ENCODE measurements around the gene RRM2.

Gene RRM2

DNA sequence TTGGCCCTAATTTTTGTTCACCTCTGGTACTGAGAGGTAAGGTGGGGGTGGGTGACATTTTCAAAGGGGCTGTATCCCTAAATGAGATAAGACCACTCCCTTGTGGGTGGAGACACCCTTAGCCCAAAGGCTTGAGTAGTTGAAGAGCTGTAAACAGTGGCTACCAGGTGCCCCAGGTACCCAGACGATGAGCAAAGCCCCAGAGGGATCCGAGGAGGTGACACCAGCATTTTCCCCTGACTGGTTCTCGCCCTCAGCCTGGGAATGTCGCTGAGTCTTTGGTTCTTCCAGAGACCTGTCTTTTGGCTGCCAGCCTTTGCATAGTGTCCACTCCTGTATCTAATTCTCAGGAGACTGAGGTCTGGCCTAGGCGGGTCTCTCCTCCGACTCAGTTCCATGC is 36.5 kb downstream of the RRM2 start:
- no peak for DNase-seq

GRCh38 chr2:10159581-10160131 is 37.1 kb downstream of the RRM2 start:
- DNase-seq, result no peak

DNA sequence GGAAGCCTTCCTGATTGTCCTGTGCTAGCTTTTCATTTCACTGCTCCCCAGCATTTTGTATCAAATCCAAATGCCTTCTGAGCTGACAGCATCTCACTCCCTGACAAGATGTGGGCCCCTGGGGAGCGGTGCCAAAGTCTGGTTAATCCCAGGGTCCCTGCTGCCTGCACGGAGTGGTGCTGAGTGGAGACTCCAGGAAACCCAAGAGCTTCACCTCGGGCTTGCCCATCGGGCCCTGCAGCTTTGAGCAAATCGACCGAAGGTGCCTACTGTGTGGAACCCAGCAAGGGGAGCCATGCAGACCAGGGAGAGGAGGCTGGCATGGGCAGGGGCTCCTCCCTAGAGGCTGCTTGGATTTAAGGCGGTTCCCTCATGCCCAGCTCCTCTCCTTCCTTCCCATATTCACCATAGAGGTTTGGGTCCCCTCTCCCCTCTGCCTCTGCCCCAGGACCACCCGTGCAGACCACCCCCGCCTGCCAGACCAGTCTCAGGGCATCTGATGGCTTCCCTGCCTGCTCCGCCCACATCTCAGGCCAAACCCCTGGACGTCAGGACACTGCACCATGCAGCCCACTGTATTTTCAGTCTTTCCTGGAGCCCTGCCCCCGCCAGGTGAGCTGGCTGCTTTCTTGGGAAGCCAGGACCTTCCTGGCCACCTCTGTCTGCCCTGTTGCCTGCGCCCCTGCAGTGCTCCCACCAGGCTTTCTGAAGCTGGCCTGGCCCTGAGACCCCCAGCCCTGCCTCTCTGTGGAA is 37.8 kb downstream of the RRM2 start:
- no peak for DNase-seq

DNA sequence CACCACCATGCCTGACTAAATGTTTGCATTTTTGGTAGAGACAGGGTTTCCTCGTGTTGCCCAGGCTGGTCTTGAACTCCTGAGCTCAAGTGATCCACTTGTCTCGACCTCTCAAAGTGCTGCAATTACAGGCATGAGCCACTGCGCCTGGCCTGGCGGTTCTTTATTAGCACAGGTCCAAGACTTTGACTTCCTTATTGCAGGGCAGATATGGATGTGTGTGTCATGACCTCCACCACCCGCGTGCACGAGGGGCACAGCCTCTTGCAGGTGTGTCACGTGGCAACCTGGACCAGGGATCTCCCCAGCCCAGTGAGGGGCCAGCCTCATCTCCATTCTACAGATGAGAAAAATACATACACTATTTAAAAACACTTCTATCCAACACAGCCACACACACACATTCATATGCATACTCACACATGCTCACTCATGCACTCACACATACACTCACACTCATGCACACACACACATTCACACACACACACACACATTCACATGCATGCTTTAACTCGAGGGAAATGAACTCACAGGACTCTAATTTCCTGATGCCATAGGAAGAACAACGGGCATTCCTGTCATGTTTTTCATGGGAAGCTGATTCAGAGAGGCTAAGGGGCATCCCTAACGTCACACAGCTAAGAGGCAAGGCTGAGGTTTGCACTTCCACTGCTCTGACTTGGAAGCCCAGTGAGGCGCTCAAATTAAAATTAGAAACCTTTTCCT is 38.8 kb downstream of the RRM2 start:
- no peak for DNase-seq

DNA sequence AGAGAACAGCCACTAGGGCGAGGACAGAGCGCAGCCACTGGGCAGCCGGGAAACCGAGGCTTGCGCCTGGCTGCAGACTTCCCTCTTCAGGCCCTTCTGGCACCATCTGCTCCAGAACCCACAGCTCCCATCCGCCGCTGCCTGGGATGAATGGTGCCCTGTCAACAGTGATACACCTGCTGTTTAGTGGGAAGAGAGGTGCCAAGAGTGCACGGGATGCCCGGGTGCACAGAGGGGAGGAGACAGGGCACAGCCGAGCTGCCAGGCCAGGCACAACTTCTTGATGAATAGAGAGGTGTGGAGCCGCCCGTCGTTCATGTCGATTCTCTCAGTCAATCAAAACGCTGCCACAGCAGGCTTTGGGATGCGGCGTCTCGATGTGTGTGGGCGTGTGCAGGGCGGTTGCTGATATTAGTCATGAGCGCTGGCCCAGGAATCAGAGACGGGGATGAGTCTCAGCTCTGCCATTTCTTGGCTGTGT is 39.5 kb downstream of the RRM2 start:
- peak; percentile 46 for DNase-seq

GRCh38 chr2:10162586-10163497 is 40.3 kb downstream of the RRM2 start:
- peak; percentile 86 for DNase-seq

DNA sequence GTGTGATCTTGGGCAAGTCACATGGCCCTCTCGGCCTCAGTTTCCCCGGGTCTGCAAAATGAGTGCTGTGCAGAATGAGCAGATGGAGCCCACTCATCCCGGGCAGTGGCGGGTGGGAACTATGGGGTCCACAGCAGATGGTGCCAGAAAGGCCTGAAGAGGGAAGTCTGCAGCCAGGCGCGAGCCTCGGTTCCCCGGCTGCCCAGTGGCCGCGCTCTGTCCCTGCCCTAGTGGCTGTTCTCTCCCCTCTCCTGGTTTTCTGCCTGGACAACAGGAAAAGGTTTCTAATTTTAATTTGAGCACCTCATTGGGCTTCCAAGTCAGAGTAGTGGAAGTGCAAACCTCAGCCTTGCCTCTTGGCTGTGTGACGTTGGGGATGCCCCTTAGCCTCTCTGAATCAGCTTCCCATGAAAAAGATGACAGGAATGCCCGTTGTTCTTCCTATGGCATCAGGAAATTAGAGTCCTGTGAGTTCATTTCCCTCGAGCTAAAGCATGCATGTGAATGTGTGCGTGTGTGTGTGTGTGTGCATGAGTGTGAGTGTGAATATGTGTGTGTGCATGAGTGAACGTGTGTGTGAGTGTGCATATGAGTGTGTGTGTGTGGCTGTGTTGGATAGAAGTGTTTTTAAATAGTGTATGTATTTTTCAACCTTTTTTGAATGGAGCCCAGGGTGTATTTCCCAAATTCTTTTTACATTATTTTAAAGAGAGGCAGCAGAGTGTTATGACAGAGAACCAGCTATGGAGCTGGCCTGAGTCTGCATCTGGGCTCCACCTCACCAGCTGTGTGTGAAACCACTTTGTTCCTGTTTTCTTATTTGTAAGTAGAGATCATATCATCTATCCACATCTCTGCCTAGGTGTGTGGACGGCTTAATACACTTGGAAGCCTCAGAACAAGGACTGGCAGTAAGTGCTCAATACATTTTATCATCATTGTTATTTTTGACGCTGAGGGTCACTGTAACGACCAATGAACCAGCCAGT is 41.3 kb downstream of the RRM2 start:
- no peak for DNase-seq

DNA sequence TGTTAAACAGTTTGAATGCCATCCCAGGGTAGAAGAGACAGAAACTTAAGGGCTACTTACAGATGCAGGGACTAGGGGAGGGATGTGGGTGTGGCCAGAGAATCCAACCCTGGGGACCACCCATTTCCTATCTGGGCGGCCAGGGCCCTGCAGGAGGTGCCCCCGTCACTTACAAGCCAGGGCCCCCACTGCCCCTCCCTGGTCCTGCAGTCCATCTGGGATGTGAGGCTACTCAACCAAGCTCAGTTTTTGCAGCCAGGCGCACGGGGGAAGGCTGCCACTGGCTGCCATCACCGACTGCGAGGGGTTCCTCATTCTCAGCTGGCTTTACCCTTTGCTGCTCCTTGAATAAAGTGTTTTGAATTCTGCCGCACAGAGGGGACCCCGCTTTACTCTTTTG is 42.1 kb downstream of the RRM2 start:
- DNase-seq, result no peak

- DNase-seq, result no peak
These were observed 42.7 kb downstream of the RRM2 start for GRCh38 chr2:10165282-10165681.

- no peak for DNase-seq
These were observed 43.5 kb downstream of the RRM2 start for GRCh38 chr2:10165861-10166675.

- DNase-seq, result no peak
These were observed 44.2 kb downstream of the RRM2 start for GRCh38 chr2:10166676-10167292.

GRCh38 chr2:10167316-10167715 is 44.8 kb downstream of the RRM2 start:
- no peak for DNase-seq

DNA sequence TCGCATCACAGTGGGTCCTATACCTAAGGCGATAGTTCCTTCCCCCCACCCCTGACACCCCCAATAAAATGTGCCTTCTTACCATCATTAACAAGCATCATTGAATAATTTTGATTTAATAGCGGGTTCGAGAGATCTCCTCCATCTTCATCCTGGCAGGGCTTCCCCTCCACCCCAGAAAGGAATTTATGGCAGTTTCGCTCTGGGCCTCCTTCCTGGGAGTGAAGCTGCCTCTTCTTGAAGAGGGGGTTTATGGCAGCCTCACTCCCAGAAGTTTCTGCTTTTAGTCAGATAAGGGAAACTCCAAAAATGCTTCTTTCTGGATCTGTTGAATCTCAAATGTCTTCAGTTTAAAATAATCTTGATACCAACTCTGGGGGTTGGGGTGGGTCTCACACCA is 45.7 kb downstream of the RRM2 start:
- DNase-seq, result no peak

DNA sequence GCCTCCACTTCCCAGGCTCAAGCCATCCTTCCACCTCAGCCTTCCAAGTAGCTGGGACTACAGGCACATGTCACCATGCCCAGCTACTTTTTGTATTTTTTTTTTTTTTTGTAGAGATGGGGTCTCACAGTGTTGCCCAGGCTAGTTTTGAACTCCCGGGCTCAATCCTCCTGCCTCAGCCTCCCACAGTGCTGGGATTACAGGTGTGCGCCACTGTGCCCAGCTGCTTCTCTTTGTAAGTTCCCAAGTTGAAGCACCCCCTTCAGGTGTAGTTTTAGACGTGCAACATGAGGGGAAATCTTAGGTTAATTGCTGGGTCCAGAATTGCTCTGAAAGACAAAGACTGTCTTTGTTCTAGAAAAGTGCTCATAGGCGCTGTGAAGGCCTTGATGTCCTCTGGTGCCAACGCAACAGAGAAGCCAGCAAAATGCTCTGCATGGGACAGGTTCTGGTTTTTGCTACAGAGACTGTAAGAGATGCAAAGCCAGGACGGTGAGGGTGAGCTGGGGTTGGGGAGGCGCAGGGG is 46.6 kb downstream of the RRM2 start:
- peak; percentile 31 for DNase-seq

DNA sequence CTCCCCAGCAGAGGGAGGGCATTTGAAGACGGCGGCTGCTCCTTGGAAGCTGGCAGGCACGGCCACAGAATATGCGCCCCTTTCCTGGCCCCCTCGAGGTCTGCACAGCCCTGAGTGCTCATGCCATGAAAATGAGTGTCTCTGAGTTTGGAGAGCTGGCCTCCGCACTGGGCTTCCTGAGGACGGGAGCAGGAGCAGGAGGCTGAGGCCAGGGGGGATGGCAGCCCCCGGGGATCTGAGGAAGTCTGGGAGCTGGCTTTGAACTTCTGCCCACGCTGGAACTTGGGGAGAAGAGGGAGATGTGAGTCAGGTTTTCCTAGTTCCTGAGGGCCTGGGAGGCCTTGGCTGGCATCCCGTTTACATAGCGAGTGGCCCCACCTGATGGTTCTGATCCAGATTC is 47.0 kb downstream of the RRM2 start:
- DNase-seq, result no peak

GRCh38 chr2:10170256-10170655 is 47.7 kb downstream of the RRM2 start:
- DNase-seq, result no peak

DNA sequence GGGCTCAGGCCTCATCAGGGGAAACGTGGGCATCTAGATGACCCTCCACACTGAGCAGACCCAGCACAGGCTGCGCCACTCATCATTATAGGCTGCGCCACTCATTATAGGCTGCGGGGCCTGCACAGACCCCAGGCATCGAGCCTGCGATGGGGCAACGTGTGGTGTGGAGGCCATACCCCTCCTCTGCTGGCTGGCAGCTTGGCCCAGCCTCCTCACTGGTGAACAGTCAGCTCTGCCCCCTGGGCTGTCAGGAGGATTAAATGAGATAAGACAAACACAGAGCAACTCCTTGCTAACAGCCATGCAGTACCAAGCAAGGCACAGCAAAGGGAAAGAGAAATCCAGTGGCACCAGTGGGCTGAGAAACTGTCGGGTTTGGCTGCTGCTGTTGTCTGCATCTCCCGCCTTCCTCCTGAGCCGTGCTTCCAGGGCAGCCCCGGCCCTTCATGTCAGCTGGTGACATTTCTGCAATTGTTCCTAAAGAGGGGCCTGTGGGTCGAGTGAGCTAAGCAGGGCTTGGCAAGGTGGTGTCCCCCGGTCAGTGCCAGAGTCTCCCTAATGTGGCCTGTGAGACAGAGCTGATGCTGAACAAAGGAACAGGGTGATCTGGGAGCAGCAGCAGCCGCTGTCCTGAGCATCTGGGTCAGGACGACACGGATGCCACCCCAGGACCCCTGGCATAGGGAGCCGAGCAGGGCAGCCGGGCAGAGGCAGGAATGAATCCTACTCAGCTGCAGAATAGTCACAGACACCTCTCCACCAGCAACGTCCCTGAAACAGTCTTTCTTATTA is 48.7 kb downstream of the RRM2 start:
- DNase-seq, result no peak

DNA sequence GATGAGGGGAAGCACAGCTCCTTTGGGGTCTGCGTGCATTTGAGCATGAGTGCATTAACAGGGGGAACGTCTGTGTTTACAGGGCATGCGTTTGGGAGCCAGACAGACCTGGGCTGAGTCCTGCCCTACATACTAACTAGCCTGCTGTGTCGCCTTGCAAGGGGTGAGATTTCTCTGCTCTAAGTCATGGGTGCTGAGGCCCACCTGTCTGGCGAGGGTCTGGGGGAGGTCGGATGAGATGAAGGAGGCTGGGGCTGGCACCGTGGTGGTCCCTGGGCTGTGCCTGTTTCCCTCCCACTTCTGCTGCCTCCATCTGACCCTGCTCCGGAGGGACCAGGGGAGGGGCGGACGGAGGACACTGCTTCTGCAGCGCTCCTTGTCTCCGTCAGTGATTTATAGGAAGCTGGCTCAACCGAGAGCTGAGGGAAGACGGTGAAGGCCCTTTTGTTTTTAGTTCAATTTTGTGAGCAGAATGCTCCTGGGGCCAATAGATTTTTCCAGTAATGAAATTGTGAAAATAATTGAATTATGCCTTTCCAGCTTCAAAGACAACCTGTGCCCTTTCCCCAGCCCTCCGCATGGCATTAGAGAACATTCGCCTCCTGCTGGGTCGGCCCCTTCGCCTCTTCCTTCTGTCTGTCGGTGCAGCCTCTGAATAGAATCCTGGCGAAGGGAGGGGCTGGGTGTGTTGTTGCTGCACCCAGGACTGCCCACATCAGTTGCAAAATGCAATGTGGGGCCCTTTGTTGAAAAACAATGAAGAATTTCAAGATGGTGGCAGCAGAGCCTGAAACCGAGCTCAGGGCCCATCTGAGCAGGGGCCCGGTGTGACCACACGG is 49.7 kb downstream of the RRM2 start:
- DNase-seq, result no peak

Measured in NCI-H69 (cell line).